Bronchial epithelial cell (primary cell): ENCODE data around the gene ITFG1. TPM values are rescaled to one million over a fixed set of nuclear protein-coding genes. Genes with fewer than 3 reads are reported as not detected.
A peak's percentile ranks its signal among the peaks of the same experiment; 100 is the strongest.

ENCODE experiments used
- DNase-seq: peaks from one replicate; pipeline ENCODE4 v3.0.0-alpha.2; 2010; ENCODE audit warnings: low read depth
- FAIRE-seq: peaks from 2 replicates; lab custom pipeline; 2011; peaks lifted over from hg19 to GRCh38; lab: Jason Lieb, UNC
- H3K27me3 ChIP-seq: 2 replicates; pipeline ENCODE4 v1.5.1; 2011; ENCODE audit warnings: low read length; ENCODE audit not compliant: control insufficient read depth, insufficient read depth
- H3K36me3 ChIP-seq: 2 replicates; pipeline ENCODE4 v1.5.1; 2011; ENCODE audit warnings: low read length; ENCODE audit not compliant: control insufficient read depth, insufficient read depth
- H3K4me3 ChIP-seq: 2 replicates; pipeline ENCODE4 v1.5.1; 2011; ENCODE audit warnings: mild to moderate bottlenecking, low read depth, low read length, control low read depth
- total RNA-seq: library from RNA; depleted of rRNA; stranded (reverse); fragments of >200 nt; gene quantifications from 2 replicates; pipeline ENCODE4 v1.2.1, GENCODE V29; 2014
- TF ChIP-seq, protein P1 (sequence below): IDR thresholded peaks from 2 replicates; pipeline ENCODE4 v1.5.1; 2011; ENCODE audit warnings: mild to moderate bottlenecking, moderate library complexity, low read length, control low read depth, inconsistent platforms; ENCODE audit not compliant: insufficient read depth, severe bottlenecking

Gene ITFG1
- total RNA-seq, 1 donor from 2014 or later: 47.4 TPM

DNA sequence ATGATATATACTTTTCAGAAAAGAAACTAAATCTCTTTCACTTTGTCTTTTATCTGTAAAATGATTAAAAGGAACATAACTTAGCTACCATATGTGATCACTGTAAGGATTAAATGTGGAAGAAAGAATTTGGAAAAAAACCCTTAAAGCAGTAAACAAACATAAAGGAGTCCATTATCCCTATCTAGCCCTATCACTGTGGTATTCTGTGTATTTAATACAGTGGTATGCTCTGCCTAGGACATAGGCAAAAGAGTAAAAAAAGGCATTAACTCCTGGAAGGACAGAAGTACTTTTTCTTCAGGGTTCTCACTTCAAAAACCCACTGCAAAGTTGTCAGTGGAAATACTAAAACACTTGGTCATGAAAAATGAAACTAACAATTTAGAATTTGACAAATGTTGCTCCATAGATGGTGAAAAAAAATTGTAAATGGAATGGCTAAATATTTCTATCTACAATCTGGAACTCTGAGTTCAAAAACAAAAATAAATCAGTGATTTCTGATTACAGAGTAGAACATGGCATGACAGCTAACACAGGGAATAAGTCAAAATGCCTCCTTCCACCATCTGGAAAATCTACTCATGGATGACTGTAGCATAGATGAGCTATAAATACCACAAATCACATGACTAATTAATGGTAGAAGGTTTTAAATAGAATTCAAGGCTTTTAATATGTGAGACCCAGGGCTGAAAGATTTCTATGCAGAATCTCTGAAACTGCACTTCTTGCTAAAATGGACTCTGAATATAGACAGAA lies 140.1 kb downstream of the ITFG1 start:
- Histone ChIP-seq H3K27me3 (no peaks in the 10 kb centered on the region), H3K36me3 (no peaks in the 10 kb centered on the region), H3K4me3 (no peak overlapping the region)
- TF ChIP-seq, protein P1, sequence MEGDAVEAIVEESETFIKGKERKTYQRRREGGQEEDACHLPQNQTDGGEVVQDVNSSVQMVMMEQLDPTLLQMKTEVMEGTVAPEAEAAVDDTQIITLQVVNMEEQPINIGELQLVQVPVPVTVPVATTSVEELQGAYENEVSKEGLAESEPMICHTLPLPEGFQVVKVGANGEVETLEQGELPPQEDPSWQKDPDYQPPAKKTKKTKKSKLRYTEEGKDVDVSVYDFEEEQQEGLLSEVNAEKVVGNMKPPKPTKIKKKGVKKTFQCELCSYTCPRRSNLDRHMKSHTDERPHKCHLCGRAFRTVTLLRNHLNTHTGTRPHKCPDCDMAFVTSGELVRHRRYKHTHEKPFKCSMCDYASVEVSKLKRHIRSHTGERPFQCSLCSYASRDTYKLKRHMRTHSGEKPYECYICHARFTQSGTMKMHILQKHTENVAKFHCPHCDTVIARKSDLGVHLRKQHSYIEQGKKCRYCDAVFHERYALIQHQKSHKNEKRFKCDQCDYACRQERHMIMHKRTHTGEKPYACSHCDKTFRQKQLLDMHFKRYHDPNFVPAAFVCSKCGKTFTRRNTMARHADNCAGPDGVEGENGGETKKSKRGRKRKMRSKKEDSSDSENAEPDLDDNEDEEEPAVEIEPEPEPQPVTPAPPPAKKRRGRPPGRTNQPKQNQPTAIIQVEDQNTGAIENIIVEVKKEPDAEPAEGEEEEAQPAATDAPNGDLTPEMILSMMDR: no peak
- DNase-seq (peak; percentile 8), FAIRE-seq (no peak)

DNA sequence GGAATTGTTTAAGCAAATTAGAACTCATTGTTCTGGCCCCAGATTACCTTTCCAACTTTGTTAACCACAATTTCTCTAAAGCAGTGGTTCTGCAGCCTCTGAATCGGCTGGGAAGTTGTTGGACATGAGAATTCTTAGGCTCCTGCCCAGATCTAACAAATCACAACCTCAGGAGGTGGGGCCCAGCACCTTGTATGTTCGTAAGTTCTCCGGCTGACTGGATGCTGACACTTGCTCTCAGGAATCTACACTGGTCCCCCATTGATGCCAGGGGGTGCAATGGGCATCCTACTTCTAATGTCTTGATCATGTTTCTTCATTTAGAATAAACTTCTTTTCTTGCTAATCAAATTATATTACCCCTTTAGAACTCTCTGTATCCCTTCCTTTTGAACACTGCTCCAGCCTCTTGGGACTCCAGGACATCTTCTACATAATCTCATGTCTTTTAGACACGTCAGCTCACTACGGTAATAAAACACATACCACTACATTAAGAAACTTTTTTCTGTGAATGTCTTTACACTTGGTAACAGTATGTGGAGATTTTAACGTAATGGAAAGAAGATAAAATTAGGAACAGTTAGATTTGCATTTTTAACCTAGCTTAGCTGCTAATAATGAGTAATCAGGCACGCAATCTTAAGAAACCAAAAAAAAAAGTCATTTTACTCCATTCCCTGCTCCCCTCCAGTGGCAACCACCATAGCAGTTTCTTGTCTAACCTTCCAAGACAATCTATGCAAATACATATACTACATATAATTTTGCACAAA lies 143.2 kb downstream of the ITFG1 start:
- no peak for FAIRE-seq
- DNase-seq: no peak
- Histone ChIP-seq H3K4me3 (no peak overlapping the region), H3K36me3 (no peaks in the 10 kb centered on the region), H3K27me3 (no peaks in the 10 kb centered on the region)
- TF ChIP-seq, protein P1: no peak

GRCh38 chr16:47316442-47317015 lies 144.3 kb downstream of the ITFG1 start:
- no peak for DNase-seq
- TF ChIP-seq, protein P1: no peak
- H3K4me3 ChIP-seq: no peak overlapping the region
- no peak for FAIRE-seq
- H3K36me3 ChIP-seq: no peaks in the 10 kb centered on the region
- no peaks in the 10 kb centered on the region for H3K27me3 ChIP-seq

- Histone ChIP-seq H3K36me3 (no peaks in the 10 kb centered on the region), H3K27me3 (no peaks in the 10 kb centered on the region), H3K4me3 (no peak overlapping the region)
- no peak for FAIRE-seq
- TF ChIP-seq, protein P1: no peak
- DNase-seq: peak; percentile 81
Measured at GRCh38 chr16:47311738-47312505, 148.9 kb downstream of the ITFG1 start.

GRCh38 chr16:47310792-47311211 lies 150.1 kb downstream of the ITFG1 start:
- DNase-seq (no peak), FAIRE-seq (no peak)
- TF ChIP-seq, protein P1: no peak
- H3K4me3 ChIP-seq: no peak overlapping the region
- no peaks in the 10 kb centered on the region for H3K27me3 ChIP-seq
- no peaks in the 10 kb centered on the region for H3K36me3 ChIP-seq
